Measurements from ENCODE around the gene CITED2. TPM values are rescaled to one million over a fixed set of nuclear protein-coding genes. Genes with fewer than 3 reads are reported as not detected.
A peak's percentile ranks its signal among the peaks of the same experiment; 100 is the strongest.

CITED2 gene
- total RNA-seq, 1 donor from 2014 or later, result 449 TPM

DNA sequence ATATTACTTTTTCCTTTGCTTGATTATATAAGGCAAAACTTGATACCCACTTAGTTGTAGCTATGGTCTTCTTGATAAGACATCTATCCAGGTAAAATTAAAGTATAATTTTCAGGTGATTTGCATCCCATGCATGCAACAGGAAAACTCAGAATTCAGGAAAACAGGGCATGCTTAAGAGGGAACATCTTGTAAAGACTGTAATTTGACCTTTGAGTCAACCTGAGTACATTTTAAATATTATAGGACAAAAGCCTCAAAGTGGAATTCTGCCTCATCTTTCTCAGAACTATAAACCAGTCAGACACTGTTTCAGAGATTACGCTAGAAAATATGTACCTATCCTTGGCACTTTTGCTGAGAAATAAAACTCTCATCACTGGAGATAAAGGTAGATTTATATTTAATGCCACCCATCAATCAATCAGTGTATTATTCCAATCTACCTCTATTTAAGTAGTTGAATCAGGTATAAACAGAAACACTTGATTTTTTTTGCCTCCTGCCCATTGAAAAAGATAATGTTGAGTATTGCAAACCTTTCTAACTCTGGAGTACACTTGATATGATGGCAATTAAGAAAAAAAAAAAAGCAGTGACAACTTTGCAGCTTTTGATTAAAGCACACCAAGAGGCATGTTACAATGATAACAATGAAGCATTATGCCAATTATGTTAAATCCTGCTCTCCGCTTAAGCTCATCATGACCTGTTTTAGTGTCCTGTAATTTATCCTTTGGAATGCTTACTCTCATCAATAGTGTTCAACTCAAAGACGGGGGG, 2.8 kb downstream of the CITED2 start:
- Histone ChIP-seq H3K9me3 (ENCODE audit: insufficient read depth, low read depth, low read length) (no peaks in the 10 kb centered on the region), H3K36me3 (ENCODE audit: insufficient read depth, low read length) (peaks cover 14% of the 10 kb centered on the region), H3K4me2 (ENCODE audit: low read length) (peak overlapping the region; percentile 93), H3K79me2 (ENCODE audit: insufficient read depth, low read length) (peaks cover 37% of the 10 kb centered on the region), H2AFZ (ENCODE audit: low read depth, low read length) (no peak overlapping the region), H3K27ac (ENCODE audit: low read depth, low read length) (peak overlapping the region; percentile 66), H3K4me3 (ENCODE audit: insufficient read depth, low read depth, low read length) (peak overlapping the region; percentile 98), H3K27me3 (ENCODE audit: insufficient read depth, low read length) (no peaks in the 10 kb centered on the region), H4K20me1 (ENCODE audit: insufficient read depth, low read length) (peaks cover 30% of the 10 kb centered on the region), H3K9ac (ENCODE audit: low read length) (peak overlapping the region; percentile 99), H3K4me1 (ENCODE audit: insufficient read depth, low read length) (peaks cover 30% of the 10 kb centered on the region)
- H3K4me1 Mint-ChIP-seq (ENCODE audit: low read depth, unreplicated experiment), result peaks cover 34% of the 10 kb centered on the region
- H3K9me3 Mint-ChIP-seq (ENCODE audit: unreplicated experiment), result no peaks in the 10 kb centered on the region
- H3K36me3 Mint-ChIP-seq (ENCODE audit: low read depth, unreplicated experiment), result peaks cover 25% of the 10 kb centered on the region
- FAIRE-seq (no peak), DNase-seq (ENCODE audit: low read depth) (peak; percentile 10)
- H3K4me3 Mint-ChIP-seq (ENCODE audit: unreplicated experiment), result peak overlapping the region; percentile 100
- TF ChIP-seq, protein P1, sequence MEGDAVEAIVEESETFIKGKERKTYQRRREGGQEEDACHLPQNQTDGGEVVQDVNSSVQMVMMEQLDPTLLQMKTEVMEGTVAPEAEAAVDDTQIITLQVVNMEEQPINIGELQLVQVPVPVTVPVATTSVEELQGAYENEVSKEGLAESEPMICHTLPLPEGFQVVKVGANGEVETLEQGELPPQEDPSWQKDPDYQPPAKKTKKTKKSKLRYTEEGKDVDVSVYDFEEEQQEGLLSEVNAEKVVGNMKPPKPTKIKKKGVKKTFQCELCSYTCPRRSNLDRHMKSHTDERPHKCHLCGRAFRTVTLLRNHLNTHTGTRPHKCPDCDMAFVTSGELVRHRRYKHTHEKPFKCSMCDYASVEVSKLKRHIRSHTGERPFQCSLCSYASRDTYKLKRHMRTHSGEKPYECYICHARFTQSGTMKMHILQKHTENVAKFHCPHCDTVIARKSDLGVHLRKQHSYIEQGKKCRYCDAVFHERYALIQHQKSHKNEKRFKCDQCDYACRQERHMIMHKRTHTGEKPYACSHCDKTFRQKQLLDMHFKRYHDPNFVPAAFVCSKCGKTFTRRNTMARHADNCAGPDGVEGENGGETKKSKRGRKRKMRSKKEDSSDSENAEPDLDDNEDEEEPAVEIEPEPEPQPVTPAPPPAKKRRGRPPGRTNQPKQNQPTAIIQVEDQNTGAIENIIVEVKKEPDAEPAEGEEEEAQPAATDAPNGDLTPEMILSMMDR (IDR thresholded peaks at IDR 0.05; ENCODE audit: insufficient read depth, low read depth, low read length), result no peak
- no peak for TF ChIP-seq EZH2 (IDR thresholded peaks at IDR 0.05; ENCODE audit: insufficient read depth, low read length)
- H3K27me3 Mint-ChIP-seq (ENCODE audit: low read depth, unreplicated experiment), result no peaks in the 10 kb centered on the region
- peak overlapping the region; percentile 80 for H3K27ac Mint-ChIP-seq (ENCODE audit: unreplicated experiment)

- peak overlapping the region; percentile 80 for H3K27ac Mint-ChIP-seq (ENCODE audit: unreplicated experiment)
- H3K9me3 Mint-ChIP-seq (ENCODE audit: unreplicated experiment), result no peaks in the 10 kb centered on the region
- H3K36me3 ChIP-seq (ENCODE audit: insufficient read depth, low read length), result peaks cover 14% of the 10 kb centered on the region
- FAIRE-seq (no peak), DNase-seq (ENCODE audit: low read depth) (no peak)
- no peaks in the 10 kb centered on the region for H3K9me3 ChIP-seq (ENCODE audit: insufficient read depth, low read depth, low read length)
- H3K9ac ChIP-seq (ENCODE audit: low read length), result peak overlapping the region; percentile 99
- no peak overlapping the region for H2AFZ ChIP-seq (ENCODE audit: low read depth, low read length)
- peaks cover 28% of the 10 kb centered on the region for H3K4me1 Mint-ChIP-seq (ENCODE audit: low read depth, unreplicated experiment)
- H3K4me1 ChIP-seq (ENCODE audit: insufficient read depth, low read length), result peaks cover 24% of the 10 kb centered on the region
- H3K27ac ChIP-seq (ENCODE audit: low read depth, low read length), result peak overlapping the region; percentile 49
- H3K4me3 Mint-ChIP-seq (ENCODE audit: unreplicated experiment), result peak overlapping the region; percentile 100
- H3K27me3 ChIP-seq (ENCODE audit: insufficient read depth, low read length), result no peaks in the 10 kb centered on the region
- peaks cover 25% of the 10 kb centered on the region for H3K36me3 Mint-ChIP-seq (ENCODE audit: low read depth, unreplicated experiment)
- peak overlapping the region; percentile 93 for H3K4me2 ChIP-seq (ENCODE audit: low read length)
- H4K20me1 ChIP-seq (ENCODE audit: insufficient read depth, low read length), result peaks cover 30% of the 10 kb centered on the region
- H3K79me2 ChIP-seq (ENCODE audit: insufficient read depth, low read length), result peaks cover 37% of the 10 kb centered on the region
- peak overlapping the region; percentile 98 for H3K4me3 ChIP-seq (ENCODE audit: insufficient read depth, low read depth, low read length)
- H3K27me3 Mint-ChIP-seq (ENCODE audit: low read depth, unreplicated experiment), result no peaks in the 10 kb centered on the region
- no peak for TF ChIP-seq EZH2 (IDR thresholded peaks at IDR 0.05; ENCODE audit: insufficient read depth, low read length)
- TF ChIP-seq, protein P1 (IDR thresholded peaks at IDR 0.05; ENCODE audit: insufficient read depth, low read depth, low read length), result no peak
Measured at GRCh38 chr6:139370999-139371345, 3.5 kb downstream of the CITED2 start.
